Measurements from ENCODE around the gene TRPC4AP.

GRCh38 chr20:35039146-35039545, 53.5 kb downstream of the TRPC4AP start:
- TF ChIP-seq POLR2AphosphoS5 (IDR thresholded peaks at IDR 0.05; ENCODE audit: low read depth, low read length), result no peak
- TF ChIP-seq CTCF (IDR thresholded peaks at IDR 0.05 in 2 of 3, conservative IDR thresholded peaks at IDR 0.05 in 1 of 3; ENCODE audit: borderline replicate concordance in 1 of 3, insufficient read depth in 1 of 3, low read depth in 2 of 3, low read length in 2 of 3), result no peak
- no peak for TF ChIP-seq EZH2 (IDR thresholded peaks at IDR 0.05)
